ENCODE results near the gene ZNF579.

The ZNF579 gene

GRCh38 chr19:55580628-55581144, at the start of gene ZNF579:
Gene ZNF579 (minus strand): TSS chr19:55580848. CDS start chr19:55579639, 1,209 bp downstream.
- peak; percentile 93 for DNase-seq

GRCh38 chr19:55626350-55626749, 45.7 kb upstream of the ZNF579 start:
- DNase-seq: peak; percentile 61

- DNase-seq: no peak
These were observed 44.3 kb upstream of the ZNF579 start for GRCh38 chr19:55625004-55625326.

- peak; percentile 96 for DNase-seq
These were observed 43.7 kb upstream of the ZNF579 start, which contains the start of gene ZNF784 for GRCh38 chr19:55624109-55625003. Gene ZNF784 (minus strand): TSS chr19:55624566. CDS start chr19:55624561, 5 bp downstream.

- no peak for DNase-seq
These were observed 42.9 kb upstream of the ZNF579 start for GRCh38 chr19:55623561-55623960.

- DNase-seq: no peak
These were observed 42.5 kb upstream of the ZNF579 start for GRCh38 chr19:55623130-55623529.

GRCh38 chr19:55622242-55622969, 41.8 kb upstream of the ZNF579 start:
- no peak for DNase-seq

GRCh38 chr19:55621673-55622231, 41.1 kb upstream of the ZNF579 start:
- DNase-seq: no peak

GRCh38 chr19:55621205-55621672, 40.6 kb upstream of the ZNF579 start:
- DNase-seq: no peak

- DNase-seq: peak; percentile 54
These were observed 40.0 kb upstream of the ZNF579 start for GRCh38 chr19:55620410-55621204.

GRCh38 chr19:55619286-55619685, 38.6 kb upstream of the ZNF579 start:
- no peak for DNase-seq

- no peak for DNase-seq
These were observed 37.8 kb upstream of the ZNF579 start for GRCh38 chr19:55618426-55618825.

- no peak for DNase-seq
These were observed 36.8 kb upstream of the ZNF579 start for GRCh38 chr19:55617426-55617825.

- DNase-seq: no peak
These were observed 35.8 kb upstream of the ZNF579 start for GRCh38 chr19:55616395-55616875.

GRCh38 chr19:55615543-55616394, 35.1 kb upstream of the ZNF579 start:
- DNase-seq: no peak

GRCh38 chr19:55614711-55615542, 34.3 kb upstream of the ZNF579 start:
- no peak for DNase-seq

GRCh38 chr19:55613930-55614710, 33.5 kb upstream of the ZNF579 start:
- DNase-seq: no peak

GRCh38 chr19:55613396-55613795, 32.7 kb upstream of the ZNF579 start:
- DNase-seq: no peak

- DNase-seq: no peak
These were observed 31.5 kb upstream of the ZNF579 start for GRCh38 chr19:55611983-55612645.
